GM21619 (cell line): Measurements from ENCODE around the gene PPME1.

Experiments used
- ATAC-seq: cut with Tn5 transposase; IDR thresholded peaks from one replicate; pipeline ENCODE4 v1.9.1; 2021; ENCODE audit not compliant: unreplicated experiment

Gene PPME1

DNA sequence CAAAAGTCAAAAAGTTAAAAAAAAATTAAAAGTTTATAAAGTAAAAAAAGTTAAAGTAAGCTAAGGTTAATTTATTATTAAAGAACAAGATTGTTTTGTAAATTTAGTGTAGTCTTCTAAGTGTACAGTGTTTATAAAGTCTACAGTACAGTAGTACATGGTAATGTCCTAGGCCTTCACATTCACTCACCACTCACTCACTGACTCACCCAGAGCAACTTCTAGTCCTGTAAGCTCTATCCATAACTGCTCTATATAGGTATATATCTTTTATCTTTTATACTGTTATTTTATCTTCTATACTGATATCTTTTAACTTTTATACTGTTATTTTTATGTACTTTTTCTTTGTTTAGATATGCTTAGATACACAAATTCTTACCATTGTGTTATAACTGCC, 11.4 kb upstream of the PPME1 start:
- ATAC-seq, result no peak

DNA sequence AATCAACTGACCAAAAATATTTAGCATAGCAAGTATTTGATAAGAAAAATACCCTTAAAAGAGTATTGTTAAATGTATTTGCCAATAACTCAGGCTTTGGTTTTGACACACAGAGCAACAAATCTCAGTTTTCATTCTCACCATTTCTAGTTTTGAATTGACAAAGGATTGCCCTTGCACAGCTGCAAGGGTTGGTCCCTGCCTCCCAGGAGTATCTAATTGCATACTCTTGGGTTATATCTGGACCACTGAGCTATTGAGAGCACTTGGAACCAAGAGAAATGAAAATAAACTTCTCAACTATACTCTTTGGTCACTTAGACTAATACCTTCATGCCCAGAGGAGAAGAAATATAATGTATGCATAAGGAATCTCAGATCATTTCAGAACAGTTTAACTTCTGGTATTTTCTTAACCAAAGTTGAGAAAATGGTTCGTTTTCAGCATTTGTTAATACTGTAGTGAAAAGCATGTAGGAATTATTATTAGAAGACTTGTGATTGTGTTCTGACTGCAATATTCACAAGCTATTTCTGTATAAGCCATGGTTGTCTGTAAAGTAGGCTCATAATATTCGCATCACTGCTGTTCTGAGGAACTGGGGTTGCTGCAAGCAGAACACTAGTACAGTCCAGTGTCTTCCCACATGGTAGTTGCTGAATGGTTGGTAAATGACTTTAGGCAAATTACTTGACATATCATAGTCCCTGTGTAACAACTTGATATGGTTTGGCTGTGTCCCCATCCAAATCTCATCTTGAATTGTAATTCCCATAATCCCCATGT, 8.2 kb upstream of the PPME1 start:
- ATAC-seq, result no peak

DNA sequence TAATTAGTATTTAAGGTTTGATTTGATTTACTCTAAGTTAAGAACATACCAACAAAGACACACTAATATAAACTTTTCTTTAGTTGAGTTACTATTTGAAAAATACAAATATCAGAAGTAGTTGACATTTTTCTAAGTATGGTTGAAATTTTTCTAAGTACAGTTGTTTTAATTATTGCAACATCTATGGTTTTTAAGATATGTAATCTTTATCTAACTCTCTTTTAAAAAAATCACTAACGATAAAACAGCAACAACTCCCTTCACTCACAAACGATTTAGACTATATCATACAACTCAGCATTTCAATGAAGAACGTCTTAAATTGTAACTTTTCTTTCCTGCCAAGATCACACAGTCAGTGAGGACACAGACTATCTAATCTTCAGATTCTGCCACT, 2.3 kb upstream of the PPME1 start:
- no peak for ATAC-seq

DNA sequence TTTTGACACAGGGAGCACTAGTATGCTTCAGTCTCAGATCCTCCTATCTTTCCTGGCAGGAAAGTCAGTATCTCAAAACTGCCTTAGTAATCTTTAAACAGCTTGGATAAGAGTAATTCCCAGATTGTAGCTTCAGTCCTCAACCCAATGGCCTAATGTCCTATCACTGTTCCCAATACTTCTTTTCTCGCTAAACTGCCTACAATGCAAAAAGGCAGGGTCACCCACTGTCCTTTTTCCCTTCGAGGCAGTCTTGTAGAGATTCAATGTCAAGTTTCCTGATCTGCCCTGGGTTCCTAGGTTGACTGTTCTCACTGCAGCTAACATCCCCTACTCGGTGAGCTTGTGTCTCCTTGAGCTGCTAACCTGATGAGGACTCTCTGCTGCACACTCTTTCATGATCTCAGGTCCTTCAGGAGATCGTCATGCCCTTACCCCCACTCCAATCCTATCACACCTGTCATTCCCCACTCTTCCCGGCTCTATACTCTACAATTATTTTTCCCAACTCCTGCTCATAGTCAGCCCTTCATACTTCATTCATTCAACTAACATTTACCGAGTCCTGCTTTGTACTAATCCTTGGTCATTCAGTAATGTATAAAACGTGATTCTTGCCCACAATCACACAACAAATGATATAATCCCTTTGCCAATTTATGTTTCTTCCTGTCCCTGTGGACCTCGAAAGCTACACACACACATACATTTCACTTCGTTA, 1.2 kb upstream of the PPME1 start:
- ATAC-seq, result no peak

DNA sequence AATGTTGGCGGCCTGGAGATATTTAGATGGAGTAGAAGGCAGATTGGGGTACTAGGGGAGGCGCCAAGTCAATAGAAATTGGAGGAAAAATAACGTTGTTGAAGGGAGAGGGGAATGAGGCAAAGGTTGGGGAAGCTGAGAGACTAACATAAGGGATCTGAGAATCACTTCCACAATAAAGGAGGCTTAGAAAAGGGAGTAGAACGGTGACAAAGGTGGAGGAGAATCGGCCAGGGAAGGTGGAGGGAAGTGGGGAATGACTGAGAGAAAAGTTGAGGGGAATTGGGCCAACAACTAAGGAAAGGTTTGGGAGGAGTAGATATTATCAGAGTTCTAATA, 510 bp downstream of the PPME1 start:
- no peak for ATAC-seq

DNA sequence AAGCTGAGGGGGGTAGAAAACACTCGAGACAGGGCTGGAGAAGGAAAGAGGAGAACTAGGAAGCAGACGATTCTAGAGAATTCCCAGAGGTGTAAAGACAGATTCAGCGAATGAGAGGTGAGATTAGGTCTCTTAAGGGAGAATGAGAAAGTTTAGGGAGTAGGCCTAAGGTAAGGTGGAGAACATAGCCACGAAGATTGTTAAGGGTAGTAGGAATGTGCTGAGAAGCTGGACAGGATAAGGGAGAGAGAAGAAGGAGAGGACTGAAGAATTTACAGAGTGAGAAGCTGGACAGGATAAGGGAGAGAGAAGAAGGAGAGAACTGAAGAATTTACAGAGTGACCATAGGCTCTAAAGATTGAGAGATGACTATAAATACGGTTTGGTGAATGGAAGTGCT, 908 bp downstream of the PPME1 start:
- no peak for ATAC-seq

DNA sequence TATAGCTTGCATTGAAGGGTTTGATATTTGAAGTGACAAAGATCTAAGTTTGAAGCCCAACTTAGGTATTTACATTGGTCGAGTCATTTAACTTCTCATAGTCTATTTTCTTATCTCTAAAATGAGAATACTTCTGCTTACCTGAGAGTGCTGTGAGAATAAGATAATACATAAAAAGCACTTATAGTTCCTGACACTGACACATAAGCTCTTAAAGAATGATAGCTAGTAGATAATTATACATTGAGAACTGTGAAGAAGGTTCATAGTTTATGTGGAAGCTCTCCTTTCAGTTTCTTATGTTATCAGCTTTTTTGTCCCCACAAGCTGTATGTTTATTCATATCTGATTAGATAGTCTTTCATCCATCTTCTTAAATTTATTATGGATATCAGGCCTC, 4.8 kb downstream of the PPME1 start:
- ATAC-seq, result no peak

DNA sequence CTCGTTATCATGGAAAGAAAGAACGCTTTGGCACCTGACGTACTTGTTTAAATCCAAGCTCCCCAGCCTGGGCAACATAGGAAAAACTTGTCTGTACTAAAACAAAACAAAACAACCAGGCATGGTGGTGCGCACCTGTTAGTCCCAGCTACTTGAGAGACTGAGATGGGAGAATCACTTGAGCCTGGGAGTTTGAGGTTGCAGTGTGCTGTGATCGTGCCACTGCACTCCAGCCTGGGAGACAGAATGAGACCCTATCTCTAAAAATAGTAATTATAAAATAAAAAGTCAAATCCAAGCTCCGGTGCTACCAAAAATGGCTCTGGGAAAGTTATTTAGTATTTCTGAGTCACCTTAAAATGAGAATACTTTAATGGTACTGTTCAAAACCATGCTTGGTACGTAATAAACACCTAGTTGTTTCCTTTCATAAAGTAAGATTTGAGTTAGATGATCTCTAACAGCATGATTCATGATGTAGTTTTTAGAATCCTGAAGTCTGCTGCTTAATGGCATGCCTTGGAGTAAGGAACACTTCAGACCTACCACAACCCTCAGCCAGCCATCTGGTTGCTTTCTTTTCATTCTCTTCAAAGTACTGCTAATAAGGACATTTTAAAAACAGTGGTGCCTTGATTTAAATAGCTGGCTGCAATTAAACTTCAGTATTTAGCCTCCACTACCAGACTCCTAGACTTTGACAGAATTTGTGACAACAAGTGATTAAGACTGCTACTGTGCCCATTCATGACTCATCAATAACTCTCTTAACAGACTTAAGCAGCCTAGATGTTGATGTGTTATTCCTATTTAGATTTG, 8.4 kb downstream of the PPME1 start:
- no peak for ATAC-seq

DNA sequence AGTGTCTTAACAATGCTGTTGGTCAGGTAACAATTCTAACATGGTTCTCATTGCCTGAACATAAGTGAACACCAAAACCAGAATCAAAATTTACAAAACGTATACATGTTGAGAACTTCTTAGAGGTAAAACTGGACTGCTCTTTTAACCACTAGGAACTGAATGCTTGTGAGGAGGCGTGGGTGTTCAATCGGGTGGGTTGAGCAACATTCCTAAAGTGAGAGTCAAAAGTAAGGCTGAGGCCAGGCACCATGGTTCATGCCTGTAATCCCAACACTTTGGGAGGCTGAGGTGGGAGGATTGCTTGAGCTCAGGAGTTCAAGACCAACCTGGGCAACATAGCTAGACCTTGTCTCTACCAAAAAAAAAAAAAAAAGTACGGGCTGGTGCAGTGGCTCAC, 11.5 kb downstream of the PPME1 start:
- ATAC-seq, result no peak

DNA sequence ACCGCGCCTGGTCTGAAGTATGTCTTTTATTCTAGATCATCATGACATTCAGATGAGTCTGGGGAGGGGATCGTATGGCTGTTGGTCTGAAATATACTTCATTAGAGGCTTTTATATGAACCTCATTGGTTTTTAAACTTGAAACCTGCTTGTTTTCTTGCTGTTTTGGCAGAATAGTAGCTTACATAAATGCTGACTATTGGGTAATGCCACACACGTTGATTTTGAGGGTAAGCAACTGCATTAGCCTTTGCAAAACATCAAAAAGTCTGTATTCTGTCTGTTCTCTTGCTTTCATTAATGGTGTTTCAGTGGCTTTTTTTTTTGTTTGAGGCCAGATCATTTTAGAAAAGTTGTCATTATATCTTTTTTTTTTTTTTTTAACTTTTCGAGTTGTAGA, 14.2 kb downstream of the PPME1 start:
- no peak for ATAC-seq

DNA sequence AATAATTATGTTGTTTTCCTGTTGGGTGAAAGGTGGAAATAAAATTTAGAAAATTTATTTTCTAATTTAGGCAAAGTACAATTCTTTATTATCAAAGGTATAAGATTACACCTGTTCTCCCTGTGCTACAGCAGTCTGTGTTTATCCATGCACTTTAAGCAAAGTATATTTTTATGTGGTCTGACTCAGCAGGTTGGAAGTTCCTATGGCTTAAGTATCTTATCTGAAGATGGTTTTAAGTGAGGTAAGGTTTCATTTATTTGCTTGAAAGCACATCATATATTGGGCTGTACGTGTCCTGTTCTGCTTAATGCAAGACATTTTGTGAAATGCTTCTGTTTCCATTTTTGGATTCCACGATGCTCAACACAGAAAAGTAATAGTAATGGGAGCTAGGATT, 14.6 kb downstream of the PPME1 start:
- no peak for ATAC-seq

DNA sequence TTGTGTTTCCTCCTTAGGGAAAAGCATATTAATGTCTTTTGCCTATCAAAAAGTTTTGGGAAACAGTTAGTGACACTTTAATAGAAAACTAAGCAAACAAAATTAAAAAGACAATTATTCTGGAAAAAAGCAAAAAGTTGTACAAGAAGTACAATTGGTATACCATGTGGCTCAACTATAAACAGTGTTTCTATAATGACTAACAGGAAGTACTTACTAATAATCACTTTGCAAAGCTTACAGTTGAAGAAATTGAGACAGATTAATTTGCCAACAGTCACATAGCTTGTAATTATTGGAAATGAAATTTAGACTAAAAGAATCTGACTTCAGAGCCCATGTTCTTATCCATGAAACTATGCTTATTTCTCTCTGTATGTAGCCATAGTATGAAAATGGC, 24.7 kb downstream of the PPME1 start:
- ATAC-seq, result no peak

DNA sequence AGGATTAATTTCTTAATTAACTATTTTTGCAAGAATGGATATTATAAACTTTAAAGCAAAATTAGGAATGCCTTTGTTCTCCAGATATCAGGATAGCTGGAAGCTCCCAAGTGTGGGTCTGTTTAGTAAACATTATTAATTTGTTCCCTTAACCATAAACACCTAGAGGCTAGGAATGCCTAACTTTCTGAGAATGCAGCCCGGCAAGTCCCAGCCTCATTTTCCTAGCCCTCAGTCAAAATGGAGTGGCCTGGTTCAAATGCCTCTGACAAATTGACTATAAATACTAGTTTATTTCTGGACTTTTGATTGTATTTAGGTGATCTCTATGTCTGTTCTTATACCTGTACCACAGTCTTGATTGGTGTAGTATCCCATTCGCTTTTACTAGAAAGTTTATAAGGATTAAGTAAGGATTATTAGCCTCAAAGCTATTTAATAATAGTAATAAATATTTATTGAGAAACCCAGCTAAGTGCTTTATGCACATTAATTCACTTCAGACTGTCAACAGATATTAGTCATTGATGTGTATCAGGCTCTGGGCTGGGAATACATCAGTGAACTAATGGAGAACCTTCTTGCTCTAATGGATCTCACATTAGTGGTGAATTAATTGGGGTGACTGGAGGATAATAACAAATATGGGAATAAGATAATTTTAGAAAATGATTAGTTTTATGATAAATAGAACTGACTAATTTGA, 25.8 kb downstream of the PPME1 start:
- no peak for ATAC-seq

DNA sequence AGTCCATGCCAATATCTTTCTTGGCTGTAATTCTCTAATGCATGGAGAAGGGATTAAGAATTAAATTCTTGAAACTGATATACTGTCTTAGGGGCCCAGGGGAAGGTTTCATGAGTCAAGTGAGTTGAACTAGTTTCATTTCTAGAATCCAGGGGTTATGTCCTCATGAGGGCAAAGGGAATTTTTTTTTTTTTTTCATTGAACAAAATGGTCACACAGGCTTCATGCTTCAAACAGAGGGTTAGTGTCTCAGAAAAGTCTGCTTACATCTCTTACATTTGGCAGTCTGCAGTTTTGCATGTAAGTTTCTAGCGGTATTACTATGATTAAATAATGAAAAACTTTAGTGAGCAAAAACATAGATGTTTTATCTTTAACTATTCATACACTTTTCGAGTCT, 32.9 kb downstream of the PPME1 start:
- ATAC-seq, result no peak

DNA sequence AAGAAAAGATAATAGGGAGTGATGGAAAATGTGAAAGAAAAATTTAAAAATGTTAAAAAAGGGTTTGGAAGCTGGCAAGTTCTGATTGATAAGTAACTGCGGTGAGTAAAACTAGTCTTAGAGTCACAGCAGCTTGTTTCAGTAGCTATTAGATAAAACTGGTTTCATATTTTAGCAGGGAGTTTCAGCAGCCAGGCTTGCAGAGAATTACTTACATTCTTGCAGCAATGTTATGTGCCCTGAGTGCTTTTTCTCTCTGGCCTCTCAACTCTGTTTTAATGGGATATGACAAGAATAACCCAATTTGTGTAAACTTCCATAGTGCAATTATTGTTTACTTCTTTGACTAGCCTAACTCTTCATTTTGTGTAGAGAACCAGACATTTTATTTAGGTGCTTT, 33.6 kb downstream of the PPME1 start:
- ATAC-seq, result no peak

DNA sequence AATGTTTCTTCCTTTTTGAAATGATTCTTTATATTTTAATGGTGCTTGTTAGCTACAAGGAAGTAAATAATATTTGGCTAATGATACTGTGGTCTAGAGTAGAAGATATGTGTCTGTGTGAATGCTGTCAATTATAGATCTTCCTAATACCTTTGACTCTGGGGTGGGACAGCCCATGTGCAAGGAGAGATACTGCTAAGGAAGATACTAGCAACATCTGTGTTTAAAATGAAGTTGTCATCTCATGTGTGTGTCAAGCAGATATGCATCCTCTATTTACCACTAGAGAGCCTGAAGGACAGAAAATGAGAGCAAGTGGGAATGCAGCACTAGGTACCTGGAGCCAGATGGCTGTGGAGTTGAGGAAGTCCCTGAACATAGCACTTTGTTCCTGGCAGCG, 34.1 kb downstream of the PPME1 start:
- ATAC-seq, result no peak

DNA sequence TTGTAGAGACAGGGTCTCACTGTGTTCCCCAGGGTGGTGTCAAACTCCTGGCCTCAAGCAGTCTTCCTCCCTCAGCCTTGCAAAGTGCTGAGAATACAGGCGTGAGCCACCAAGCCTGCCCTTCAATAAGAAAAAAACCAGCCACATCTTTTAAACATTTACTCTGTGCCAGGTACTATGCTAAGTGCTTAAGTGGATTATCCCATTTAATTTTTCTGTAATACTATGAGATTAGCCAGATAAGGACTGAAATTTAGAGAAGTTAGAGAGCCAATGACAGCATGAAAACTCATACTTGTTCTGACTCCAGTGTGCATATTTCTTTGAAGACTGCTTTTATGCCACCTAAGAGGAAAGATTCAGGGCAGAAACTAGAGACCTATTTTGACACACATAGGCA, 35.7 kb downstream of the PPME1 start:
- ATAC-seq, result no peak

DNA sequence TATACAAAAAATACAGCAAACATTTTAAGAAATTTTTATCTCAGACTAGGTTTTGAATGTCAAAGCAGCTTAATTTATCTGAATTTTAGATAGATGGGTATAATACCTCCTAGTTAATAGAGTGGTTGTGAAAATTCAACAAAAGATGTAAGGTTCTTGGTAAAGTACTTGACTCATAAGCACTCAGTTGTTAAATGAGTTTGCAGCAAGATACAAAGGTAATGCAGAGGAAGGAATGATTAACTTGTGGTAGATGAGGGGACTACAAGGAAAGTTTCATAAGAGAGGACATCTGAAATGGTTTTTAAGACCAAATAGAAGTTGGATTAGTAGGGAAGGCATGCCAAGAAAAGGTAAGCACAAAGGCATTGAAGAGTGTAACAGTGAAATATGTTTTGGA, 37.4 kb downstream of the PPME1 start:
- no peak for ATAC-seq

DNA sequence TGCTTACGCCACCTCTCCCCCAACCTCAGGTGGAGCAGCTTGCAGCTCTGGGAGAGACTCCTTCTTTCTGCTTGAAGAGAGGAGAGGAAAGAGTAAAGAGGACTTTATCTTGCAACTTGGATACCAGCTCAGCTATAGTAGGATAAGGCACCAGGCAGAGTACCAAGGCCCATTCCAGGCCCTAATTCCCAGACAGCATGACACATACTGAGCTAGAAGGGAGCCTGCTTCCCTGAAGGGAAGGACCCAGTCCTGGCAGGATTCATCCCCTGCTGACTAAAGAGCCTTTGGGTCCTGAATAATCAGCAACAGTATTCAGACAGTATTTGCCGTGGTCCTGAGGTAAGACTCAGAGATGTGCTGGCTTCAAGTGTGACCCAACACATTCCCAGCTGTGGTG, 41.4 kb downstream of the PPME1 start:
- no peak for ATAC-seq

DNA sequence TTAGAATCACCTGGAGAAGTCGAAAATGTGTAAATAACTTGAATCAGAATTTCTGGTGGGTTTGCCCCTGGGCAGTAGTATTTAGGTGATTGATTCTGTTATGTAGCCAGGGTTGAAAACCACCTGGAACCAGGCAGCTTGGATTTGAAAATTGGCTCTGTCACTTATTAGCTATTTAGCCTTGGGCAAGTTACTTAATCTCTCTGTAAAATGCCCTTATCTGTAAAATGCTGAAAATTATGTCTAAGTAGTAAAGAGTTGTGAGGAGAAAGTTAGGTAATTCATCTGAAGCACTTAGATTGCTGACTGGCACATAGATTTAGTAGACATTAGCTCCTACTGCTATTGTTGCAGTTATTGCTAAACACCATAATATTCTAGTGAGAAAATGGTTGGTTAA, 49.3 kb downstream of the PPME1 start:
- no peak for ATAC-seq

DNA sequence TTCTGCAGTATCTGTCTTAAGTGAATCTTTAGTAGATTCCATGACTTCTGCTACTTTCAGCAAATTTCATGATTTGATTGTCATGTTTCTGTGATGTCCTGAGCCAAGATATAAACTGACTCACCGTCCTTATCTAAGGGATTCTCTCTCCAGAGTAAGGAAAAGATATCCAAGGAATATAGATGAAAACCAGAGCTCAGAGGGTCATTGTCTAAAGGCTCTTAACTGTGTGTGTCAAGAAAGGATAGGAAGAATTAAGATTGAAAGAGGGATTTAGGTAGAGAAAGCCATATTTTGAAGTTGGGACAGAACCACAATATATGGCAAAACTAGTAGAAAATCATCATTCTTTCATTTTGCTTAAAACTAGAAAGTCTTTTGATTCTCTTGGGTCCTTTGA, 50.7 kb downstream of the PPME1 start:
- ATAC-seq, result no peak
